IMR-90 (cell line): ENCODE results near the gene RPTOR. TPM values are rescaled to one million over a fixed set of nuclear protein-coding genes. Genes with fewer than 3 reads are reported as not detected.

ENCODE experiments used
- ATAC-seq: fragments of 200-7000 bp; cut with Tn5 transposase; 2 replicates; pipeline ENCODE4 v1.9.1; 2020; ENCODE audit warnings: low read depth, mild to moderate bottlenecking, moderate library complexity
- BruUV-seq: library from RNA; stranded (reverse); fragments of 400-500 nt; replicated peaks from 2 replicates; lab custom pipeline; 2021; lab: Mats Ljungman, UMichigan
- CTCF ChIA-PET: fragments of 300-600 bp; formaldehyde crosslinking; extraction: SDS; loops from one replicate; lab custom pipeline; 2021; ENCODE audit warnings: antibody characterized with exemption; lab: Yijun Ruan, JAX
- POLR2A ChIA-PET: fragments of 300-600 bp; sonication (Branson Sonifier 250); formaldehyde crosslinking; loops from one replicate; lab custom pipeline; 2022; ENCODE audit warnings: antibody characterized with exemption; ENCODE audit not compliant: unreplicated experiment; lab: Charles Lee
- DNase-seq: peaks from one replicate; pipeline ENCODE4 v3.0.0; 2013
- H2AFZ ChIP-seq: replicated peaks from 2 replicates; pipeline ENCODE3; 2013; ENCODE audit warnings: low read length, mild to moderate bottlenecking; ENCODE audit not compliant: poor library complexity
- H2AK5ac ChIP-seq: 2 replicates; pipeline ENCODE4 v1.6.1; 2013; ENCODE audit warnings: low read depth, low read length, inconsistent platforms
- H2AK9ac ChIP-seq: replicated peaks from 2 replicates; pipeline ENCODE3; 2013; ENCODE audit warnings: mild to moderate bottlenecking, low read depth, low read length, moderate library complexity; ENCODE audit not compliant: poor library complexity
- H2BK120ac ChIP-seq: 2 replicates; pipeline ENCODE4 v1.6.1; 2013; ENCODE audit warnings: low read depth, low read length, inconsistent platforms
- H2BK15ac ChIP-seq: 3 replicates; pipeline ENCODE4 v1.6.1; 2013; ENCODE audit warnings: low read depth, low read length, inconsistent platforms
- H2BK20ac ChIP-seq: 2 replicates; pipeline ENCODE4 v1.6.1; 2013; ENCODE audit warnings: low read depth, mild to moderate bottlenecking, inconsistent platforms, low read length, moderate library complexity
- H2BK5ac ChIP-seq: 2 replicates; pipeline ENCODE4 v1.6.1; 2013; ENCODE audit warnings: mild to moderate bottlenecking, low read depth, low read length, inconsistent platforms; ENCODE audit not compliant: poor library complexity, severe bottlenecking
- H3K14ac ChIP-seq: replicated peaks from 2 replicates; pipeline ENCODE4 v1.6.1; 2013; ENCODE audit warnings: low read depth, low read length, inconsistent platforms
- H3K18ac ChIP-seq: 2 replicates; pipeline ENCODE4 v1.6.1; 2013; ENCODE audit warnings: low read depth, low read length, control low read depth
- H3K23ac ChIP-seq: 2 replicates; pipeline ENCODE4 v1.6.1; 2013; ENCODE audit warnings: low read depth, low read length, inconsistent platforms
- H3K27ac ChIP-seq: 2 replicates; pipeline ENCODE4 v1.5.1; 2013; ENCODE audit warnings: mild to moderate bottlenecking, control low read depth, low read length; ENCODE audit not compliant: insufficient read depth
- H3K27me3 ChIP-seq: 2 replicates; pipeline ENCODE4 v1.6.1; 2013; ENCODE audit warnings: low read length; ENCODE audit not compliant: control insufficient read depth, insufficient read depth
- H3K36me3 ChIP-seq: 2 replicates; pipeline ENCODE4 v1.6.1; 2013; ENCODE audit warnings: low read length, mixed read lengths; ENCODE audit not compliant: control insufficient read depth, insufficient read depth
- H3K4ac ChIP-seq: 2 replicates; pipeline ENCODE4 v1.6.1; 2013; ENCODE audit warnings: low read depth, low read length, inconsistent platforms
- H3K4me1 ChIP-seq: 2 replicates; pipeline ENCODE4 v1.6.1; 2013; ENCODE audit warnings: low read length, mixed read lengths; ENCODE audit not compliant: control insufficient read depth, insufficient read depth
- H3K4me2 ChIP-seq: 2 replicates; pipeline ENCODE4 v1.6.1; 2013; ENCODE audit warnings: low read depth, mild to moderate bottlenecking, control low read depth, low read length, moderate library complexity
- H3K4me3 ChIP-seq: 2 replicates; pipeline ENCODE4 v1.5.1; 2013; ENCODE audit warnings: low read depth, mild to moderate bottlenecking, control low read depth, low read length, moderate library complexity; ENCODE audit not compliant: insufficient read depth
- H3K56ac ChIP-seq: 2 replicates; pipeline ENCODE4 v1.6.1; 2013; ENCODE audit warnings: low read length, inconsistent platforms; ENCODE audit not compliant: insufficient read depth; ENCODE audit errors: extremely low read depth
- H3K79me1 ChIP-seq, 2 experiments: 2 replicates each; pipeline ENCODE4 v1.6.1; 2013; ENCODE audit warnings: low read length in 2 of 2, inconsistent platforms in 1 of 2, low read depth in 1 of 2
- H3K9ac ChIP-seq: 2 replicates; pipeline ENCODE4 v1.6.1; 2013; ENCODE audit warnings: low read depth, low read length, control low read depth
- H3K9me1 ChIP-seq: 2 replicates; pipeline ENCODE4 v1.6.1; 2013; ENCODE audit warnings: low read length, inconsistent platforms; ENCODE audit not compliant: insufficient read depth
- H3K9me3 ChIP-seq: 2 replicates; pipeline ENCODE4 v1.6.1; 2013; ENCODE audit warnings: low read length; ENCODE audit not compliant: control insufficient read depth, insufficient read depth
- H4K20me1 ChIP-seq: 2 replicates; pipeline ENCODE4 v1.6.1; 2013; ENCODE audit warnings: low read length, inconsistent platforms; ENCODE audit not compliant: insufficient read depth
- H4K5ac ChIP-seq: 2 replicates; pipeline ENCODE4 v1.6.1; 2013; ENCODE audit warnings: mild to moderate bottlenecking, low read depth, low read length, control low read depth
- H4K8ac ChIP-seq, 2 experiments: 2 replicates each; pipeline ENCODE4 v1.6.1; 2013; ENCODE audit warnings: low read depth in 2 of 2, low read length in 2 of 2, control low read depth in 1 of 2, inconsistent platforms in 1 of 2
- H4K91ac ChIP-seq: 2 replicates; pipeline ENCODE4 v1.6.1; 2013; ENCODE audit warnings: low read depth, low read length, inconsistent platforms; ENCODE audit not compliant: insufficient read depth
- BHLHE40 ChIP-seq: fragments of 150-350 bp; IDR thresholded peaks from 2 replicates; pipeline ENCODE4 v1.6.1; 2016; ENCODE audit warnings: mild to moderate bottlenecking, low read depth, low read length
- CEBPB ChIP-seq: IDR thresholded peaks from 2 replicates; pipeline ENCODE4 v1.6.1; 2012; ENCODE audit warnings: low read depth, low read length, improper control_type of control experiment
- CHD1 ChIP-seq: IDR thresholded peaks from 2 replicates; pipeline ENCODE4 v1.6.1; 2012; ENCODE audit warnings: low read depth, low read length, improper control_type of control experiment
- FOS ChIP-seq: fragments of 150-350 bp; IDR thresholded peaks from 2 replicates; pipeline ENCODE4 v1.6.1; 2016; ENCODE audit warnings: low read depth, low read length
- MAFK ChIP-seq: IDR thresholded peaks from 2 replicates; pipeline ENCODE4 v1.6.1; 2012; ENCODE audit warnings: low read depth, low read length, improper control_type of control experiment
- MAZ ChIP-seq: IDR thresholded peaks from 2 replicates; pipeline ENCODE4 v1.6.1; 2012; ENCODE audit warnings: low read depth, mild to moderate bottlenecking, low read length, improper control_type of control experiment, moderate library complexity, borderline replicate concordance
- MXI1 ChIP-seq: IDR thresholded peaks from 2 replicates; pipeline ENCODE4 v1.6.1; 2012; ENCODE audit warnings: low read depth, mild to moderate bottlenecking, low read length, moderate library complexity, borderline replicate concordance
- NFE2L2 ChIP-seq: fragments of 150-350 bp; IDR thresholded peaks from 2 replicates; pipeline ENCODE4 v1.6.1; 2016; ENCODE audit warnings: low read depth, mild to moderate bottlenecking, low read length
- POLR2A ChIP-seq: IDR thresholded peaks from 2 replicates; pipeline ENCODE4 v1.6.1; 2012; ENCODE audit warnings: mild to moderate bottlenecking, low read depth, low read length
- RAD21 ChIP-seq: IDR thresholded peaks from 2 replicates; pipeline ENCODE4 v1.6.1; 2012; ENCODE audit warnings: low read length, improper control_type of control experiment
- RCOR1 ChIP-seq: IDR thresholded peaks from 2 replicates; pipeline ENCODE4 v1.6.1; 2012; ENCODE audit warnings: mild to moderate bottlenecking, low read length, improper control_type of control experiment; ENCODE audit not compliant: insufficient replicate concordance
- RFX5 ChIP-seq: IDR thresholded peaks from 2 replicates; pipeline ENCODE4 v1.8.0; 2012; ENCODE audit warnings: low read depth, mild to moderate bottlenecking, low read length, moderate library complexity
- SMC3 ChIP-seq: fragments of 150-350 bp; IDR thresholded peaks from 2 replicates; pipeline ENCODE4 v1.6.1; 2016; ENCODE audit warnings: low read depth, mild to moderate bottlenecking, antibody characterized with exemption, low read length, moderate library complexity
- USF2 ChIP-seq: fragments of 150-350 bp; IDR thresholded peaks from 2 replicates; pipeline ENCODE4 v1.6.1; 2017; ENCODE audit warnings: mild to moderate bottlenecking, antibody characterized with exemption, low read length, low read depth
- WGBS, 2 experiments: methylation state at CpG; one replicate each; pipeline versions ENCODE4 v1.1.5 to v1.1.7; 2013; ENCODE audit warnings: missing lambda C conversion rate in 2 of 2; ENCODE audit not compliant: insufficient read length in 1 of 2; ENCODE audit errors: extremely low coverage in 2 of 2; 5-methylcytosine and 5-hydroxymethylcytosine counted together
- dilution Hi-C: fragments of 300-500 bp; cut with HindIII; formaldehyde crosslinking; loops from one replicate; pipeline ENCODE4 v1.14.3; 2018; ENCODE audit warnings: low sequenced_read_pairs; ENCODE audit not compliant: unreplicated experiment
- in situ Hi-C: fragments of 300-500 bp; cut with MboI; formaldehyde crosslinking; loops from 3 replicates; pipeline ENCODE4 v1.14.3; 2019; ENCODE audit warnings: low sequenced_read_pairs, inconsistent platforms, mixed read lengths
- intact Hi-C: fragments of 100-400 bp; cut with micrococcal nuclease; formaldehyde crosslinking; loops from 2 replicates; pipeline ENCODE4 v1.10.0; 2022
- polyA plus RNA-seq, 3 experiments: library from polyadenylated mRNA; depleted of rRNA; stranded (reverse); fragments of >200 nt; gene quantifications; 2 replicates each; pipeline ENCODE4 v1.2.3, GENCODE V29; 2012; ENCODE audit warnings: low replicate concordance in 1 of 3
- total RNA-seq: library from RNA; depleted of rRNA; stranded (reverse); fragments of >200 nt; gene quantifications from 2 replicates; pipeline ENCODE4 v1.2.3, GENCODE V29; 2012
- TF ChIP-seq, protein P1 (sequence below): fragments of 150-350 bp; IDR thresholded peaks from 2 replicates; pipeline ENCODE4 v1.6.1; 2016; ENCODE audit warnings: low read depth, mild to moderate bottlenecking, low read length, moderate library complexity, borderline replicate concordance
- TF ChIP-seq, protein P2 (sequence below): conservative IDR thresholded peaks from 2 replicates; pipeline ENCODE4 v1.5.1; 2012; ENCODE audit warnings: mild to moderate bottlenecking, low read depth, low read length, improper control_type of control experiment

Gene RPTOR
- total and polyA plus RNA-seq, 2 of the 4 experiments (the other 2 are of a cell fraction): 10.8 to 14.7 TPM

- Histone ChIP-seq H3K9me1 (peaks cover 33% of the 10 kb centered on the region), H4K20me1 (no peaks in the 10 kb centered on the region), H3K9ac (no peak overlapping the region), H3K4ac (peak overlapping the region; percentile 71), H3K14ac (no peak overlapping the region), H2AK5ac (peak overlapping the region; percentile 94), H3K18ac (no peak overlapping the region), H3K56ac (no peak overlapping the region), H2AK9ac (peak overlapping the region; percentile 17), H2BK15ac (peak overlapping the region; percentile 37; the same call in 2 of the 3 replicates), H4K5ac (no peak overlapping the region), H3K4me2 (no peak overlapping the region), H3K4me3 (no peak overlapping the region), H2BK5ac (peak overlapping the region; percentile 29), H3K23ac (no peak overlapping the region), H4K8ac (peak overlapping the region in 1 of 2 experiments; percentile 94; a peak in 2 of 4 replicates), H3K9me3 (no peaks in the 10 kb centered on the region), H2BK120ac (peak overlapping the region; percentile 87; the same call in 1 of the 2 replicates), H3K79me1 (peaks cover 11 to 80% of the 10 kb centered on the region in 2 experiments; a peak in 3 of 4 replicates), H3K4me1 (peaks cover 34% of the 10 kb centered on the region), H3K27ac (no peak overlapping the region), H3K36me3 (peaks cover 4% of the 10 kb centered on the region), H3K27me3 (no peaks in the 10 kb centered on the region), H2AFZ (no peak overlapping the region), H4K91ac (peak overlapping the region; percentile 77), H2BK20ac (peak overlapping the region; percentile 28; the same call in 1 of the 2 replicates)
- no peak for ATAC-seq
- dilution Hi-C loops: no loop called here
- 100% methylated on average over 9 of the region's 13 CpGs; no CpG with 5 or more reads in 1 of the 2 experiments for WGBS, 2 experiments
- DNase-seq: no peak
- ChIA-PET POLR2A (no interaction called here), CTCF (no interaction called here)
- BruUV-seq: no TSS peak
- in situ Hi-C loops: no loop called here
- intact Hi-C loops: no loop called here
- no peak for TF ChIP-seq BHLHE40
- no peak for TF ChIP-seq RFX5
- no peak for TF ChIP-seq RCOR1
- TF ChIP-seq SMC3: no peak
- no peak for TF ChIP-seq MXI1
- TF ChIP-seq FOS: no peak
- TF ChIP-seq MAZ: no peak
- TF ChIP-seq CEBPB: no peak
- TF ChIP-seq MAFK: no peak
- TF ChIP-seq USF2: no peak
- TF ChIP-seq, protein P1, sequence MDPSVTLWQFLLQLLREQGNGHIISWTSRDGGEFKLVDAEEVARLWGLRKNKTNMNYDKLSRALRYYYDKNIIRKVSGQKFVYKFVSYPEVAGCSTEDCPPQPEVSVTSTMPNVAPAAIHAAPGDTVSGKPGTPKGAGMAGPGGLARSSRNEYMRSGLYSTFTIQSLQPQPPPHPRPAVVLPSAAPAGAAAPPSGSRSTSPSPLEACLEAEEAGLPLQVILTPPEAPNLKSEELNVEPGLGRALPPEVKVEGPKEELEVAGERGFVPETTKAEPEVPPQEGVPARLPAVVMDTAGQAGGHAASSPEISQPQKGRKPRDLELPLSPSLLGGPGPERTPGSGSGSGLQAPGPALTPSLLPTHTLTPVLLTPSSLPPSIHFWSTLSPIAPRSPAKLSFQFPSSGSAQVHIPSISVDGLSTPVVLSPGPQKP: no peak
- no peak for TF ChIP-seq POLR2A
- TF ChIP-seq CHD1: no peak
- TF ChIP-seq, protein P2, sequence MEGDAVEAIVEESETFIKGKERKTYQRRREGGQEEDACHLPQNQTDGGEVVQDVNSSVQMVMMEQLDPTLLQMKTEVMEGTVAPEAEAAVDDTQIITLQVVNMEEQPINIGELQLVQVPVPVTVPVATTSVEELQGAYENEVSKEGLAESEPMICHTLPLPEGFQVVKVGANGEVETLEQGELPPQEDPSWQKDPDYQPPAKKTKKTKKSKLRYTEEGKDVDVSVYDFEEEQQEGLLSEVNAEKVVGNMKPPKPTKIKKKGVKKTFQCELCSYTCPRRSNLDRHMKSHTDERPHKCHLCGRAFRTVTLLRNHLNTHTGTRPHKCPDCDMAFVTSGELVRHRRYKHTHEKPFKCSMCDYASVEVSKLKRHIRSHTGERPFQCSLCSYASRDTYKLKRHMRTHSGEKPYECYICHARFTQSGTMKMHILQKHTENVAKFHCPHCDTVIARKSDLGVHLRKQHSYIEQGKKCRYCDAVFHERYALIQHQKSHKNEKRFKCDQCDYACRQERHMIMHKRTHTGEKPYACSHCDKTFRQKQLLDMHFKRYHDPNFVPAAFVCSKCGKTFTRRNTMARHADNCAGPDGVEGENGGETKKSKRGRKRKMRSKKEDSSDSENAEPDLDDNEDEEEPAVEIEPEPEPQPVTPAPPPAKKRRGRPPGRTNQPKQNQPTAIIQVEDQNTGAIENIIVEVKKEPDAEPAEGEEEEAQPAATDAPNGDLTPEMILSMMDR: no peak
- no peak for TF ChIP-seq RAD21
- TF ChIP-seq NFE2L2: no peak
Measured at GRCh38 chr17:80778716-80779115, 234.1 kb downstream of the RPTOR start.
